Mesenchymal stem cell (in vitro differentiated cells and primary cell): ENCODE measurements around the gene RNF212B.
"Not testable (repeated sequence)": the region's sequence is repeated elsewhere in the genome, so short reads cannot be mapped to it uniquely, and the experiment has no call there.

Experiments
- DNase-seq: peaks from one replicate; pipeline ENCODE4 v3.0.0-alpha.2; 2013
- H2AFZ ChIP-seq: one replicate; pipeline ENCODE4 v1.6.1; 2013; ENCODE audit warnings: low read depth, mild to moderate bottlenecking, control low read depth, inconsistent platforms, low read length, moderate library complexity
- H2AK5ac ChIP-seq: 2 replicates; pipeline ENCODE4 v1.6.1; 2013; ENCODE audit warnings: low read length, moderate library complexity, mild to moderate bottlenecking, inconsistent platforms; ENCODE audit not compliant: severe bottlenecking
- H2BK120ac ChIP-seq: one replicate; pipeline ENCODE4 v1.6.1; 2013; ENCODE audit warnings: low read depth, mild to moderate bottlenecking, inconsistent platforms, low read length, moderate library complexity
- H2BK12ac ChIP-seq, 2 experiments: one replicate each; pipeline ENCODE4 v1.6.1; 2013; ENCODE audit warnings: inconsistent platforms in 2 of 2, low read length in 2 of 2, mild to moderate bottlenecking in 2 of 2, moderate library complexity in 2 of 2, control low read depth in 1 of 2
- H2BK15ac ChIP-seq: one replicate; pipeline ENCODE4 v1.6.1; 2013; ENCODE audit warnings: mild to moderate bottlenecking, low read depth, inconsistent platforms; ENCODE audit not compliant: poor library complexity, severe bottlenecking
- H2BK5ac ChIP-seq: 2 replicates; pipeline ENCODE4 v1.6.1; 2013; ENCODE audit warnings: low read depth, mild to moderate bottlenecking, low read length, control low read depth, inconsistent platforms; ENCODE audit not compliant: poor library complexity, severe bottlenecking
- H3K14ac ChIP-seq, 2 experiments: one replicate each; pipeline ENCODE4 v1.6.1; 2013; ENCODE audit warnings: inconsistent platforms in 2 of 2, low read length in 2 of 2, control low read depth in 1 of 2, mild to moderate bottlenecking in 1 of 2, moderate library complexity in 1 of 2
- H3K18ac ChIP-seq, 2 experiments: one replicate each; pipeline ENCODE4 v1.6.1; 2013; ENCODE audit warnings: inconsistent platforms in 2 of 2, low read length in 2 of 2, control low read depth in 1 of 2, low read depth in 1 of 2, mild to moderate bottlenecking in 1 of 2
- H3K23ac ChIP-seq, 2 experiments: one replicate each; pipeline ENCODE4 v1.6.1; 2013; ENCODE audit warnings: inconsistent platforms in 2 of 2, low read length in 2 of 2, mild to moderate bottlenecking in 2 of 2, moderate library complexity in 2 of 2, control low read depth in 1 of 2
- H3K27ac ChIP-seq: 2 replicates; pipeline ENCODE4 v1.5.1; 2013; ENCODE audit warnings: mild to moderate bottlenecking, moderate library complexity, low read length, control low read depth, inconsistent platforms; ENCODE audit not compliant: poor library complexity, severe bottlenecking
- H3K27me3 ChIP-seq, 2 experiments: 2 replicates each; pipeline versions ENCODE4 v1.6.1 to v1.7.0; 2013; ENCODE audit warnings: low read length in 2 of 2, mild to moderate bottlenecking in 2 of 2, moderate library complexity in 2 of 2, control low read depth in 1 of 2, inconsistent platforms in 1 of 2; ENCODE audit not compliant: control insufficient read depth in 1 of 2, insufficient read depth in 1 of 2
- H3K36me3 ChIP-seq, 2 experiments: 2 replicates each; pipeline versions ENCODE4 v1.6.1 to v1.7.0; 2013; ENCODE audit warnings: low read length in 2 of 2, control low read depth in 1 of 2, inconsistent platforms in 1 of 2, low read depth in 1 of 2, mild to moderate bottlenecking in 1 of 2; ENCODE audit not compliant: insufficient read depth in 2 of 2, control insufficient read depth in 1 of 2
- H3K4ac ChIP-seq, 2 experiments: one replicate each; pipeline ENCODE4 v1.6.1; 2013; ENCODE audit warnings: inconsistent platforms in 2 of 2, low read length in 2 of 2, mild to moderate bottlenecking in 2 of 2, moderate library complexity in 2 of 2, control low read depth in 1 of 2, low read depth in 1 of 2
- H3K4me1 ChIP-seq: 2 replicates; pipeline ENCODE4 v1.6.1; 2013; ENCODE audit warnings: low read depth, low read length, control low read depth; ENCODE audit not compliant: control insufficient read depth, insufficient read depth
- H3K4me2 ChIP-seq: 2 replicates; pipeline ENCODE4 v1.6.1; 2013; ENCODE audit warnings: low read length, mild to moderate bottlenecking, inconsistent platforms; ENCODE audit not compliant: poor library complexity, severe bottlenecking
- H3K4me3 ChIP-seq, 2 experiments: 2 replicates each; pipeline versions ENCODE4 v1.5.1 to v1.7.0; 2013; ENCODE audit warnings: low read length in 2 of 2, mild to moderate bottlenecking in 2 of 2, control low read depth in 1 of 2, low read depth in 1 of 2; ENCODE audit not compliant: insufficient read depth in 1 of 2
- H3K79me1 ChIP-seq: replicated peaks from 2 replicates; pipeline ENCODE4 v1.6.1; 2013; ENCODE audit warnings: mild to moderate bottlenecking, control low read depth, low read length, inconsistent platforms; ENCODE audit not compliant: poor library complexity, severe bottlenecking
- H3K9ac ChIP-seq: 2 replicates; pipeline ENCODE4 v1.7.0; 2013; ENCODE audit warnings: mild to moderate bottlenecking, low read length, moderate library complexity
- H3K9me3 ChIP-seq: 2 replicates; pipeline ENCODE4 v1.7.0; 2013; ENCODE audit warnings: mild to moderate bottlenecking, low read length; ENCODE audit not compliant: control insufficient read depth
- H4K8ac ChIP-seq: one replicate; pipeline ENCODE4 v1.6.1; 2013; ENCODE audit warnings: inconsistent platforms, mild to moderate bottlenecking, low read length, moderate library complexity
- H4K91ac ChIP-seq: one replicate; pipeline ENCODE4 v1.6.1; 2013; ENCODE audit warnings: mild to moderate bottlenecking, low read length, inconsistent platforms
- WGBS: methylation state at CpG from one replicate; pipeline ENCODE4 v1.1.7; 2013; ENCODE audit warnings: mixed read lengths; 5-methylcytosine and 5-hydroxymethylcytosine counted together

Gene RNF212B

DNA sequence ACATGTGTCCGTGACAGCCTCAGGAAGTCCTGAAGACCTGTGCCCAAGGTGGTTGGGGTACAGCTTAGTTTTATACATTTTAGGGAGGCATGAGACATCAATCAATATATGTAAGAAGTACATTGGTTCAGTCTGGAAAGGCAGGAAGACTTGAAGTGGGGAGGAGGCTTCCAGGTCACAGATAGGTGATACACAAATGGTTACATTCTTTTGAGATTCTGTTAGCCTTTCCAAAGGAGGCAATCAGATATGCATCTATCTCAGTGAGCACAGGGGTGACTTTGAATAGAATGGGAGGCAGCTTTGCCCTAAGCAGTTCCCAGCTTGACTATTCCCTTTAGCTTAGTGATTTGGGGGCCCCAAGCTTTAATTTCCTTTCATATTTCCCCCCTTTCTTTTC lies 38.6 kb upstream of the RNF212B start:
- H3K14ac ChIP-seq, H4K8ac ChIP-seq, H3K36me3 ChIP-seq, H3K4me2 ChIP-seq, H3K4me1 ChIP-seq, H3K79me1 ChIP-seq, H3K18ac ChIP-seq, H3K27me3 ChIP-seq, H2BK5ac ChIP-seq, H3K9ac ChIP-seq, H2BK15ac ChIP-seq, H3K4me3 ChIP-seq, H3K9me3 ChIP-seq, H2AFZ ChIP-seq, H3K4ac ChIP-seq, H3K23ac ChIP-seq, H3K27ac ChIP-seq, H2AK5ac ChIP-seq, DNase-seq, H2BK12ac ChIP-seq, H2BK120ac ChIP-seq, H4K91ac ChIP-seq: not testable (repeated sequence)
- 78% methylated on average over 1 of the region's 1 CpG for WGBS

DNA sequence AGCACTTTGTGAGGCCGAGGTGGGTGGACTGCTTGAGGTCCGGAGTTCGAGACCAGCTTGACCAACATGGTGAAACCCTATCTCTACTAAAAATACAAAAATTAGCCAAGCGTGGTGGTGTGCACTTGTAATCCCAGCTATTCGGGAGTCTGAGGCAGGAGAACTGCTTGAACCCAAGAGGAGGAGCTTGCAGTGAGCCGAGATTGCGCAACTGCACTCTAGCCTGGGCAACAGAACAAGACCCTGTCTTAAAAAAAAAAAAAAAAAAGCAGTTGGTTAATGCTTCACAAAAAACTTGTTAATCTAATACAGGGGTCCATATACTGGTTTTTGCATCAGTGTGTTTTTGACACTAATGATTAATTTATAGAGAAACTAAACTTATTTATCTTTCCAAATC lies 35.7 kb upstream of the RNF212B start:
- over 99% methylated on average over 5 of the region's 7 CpGs for WGBS

DNA sequence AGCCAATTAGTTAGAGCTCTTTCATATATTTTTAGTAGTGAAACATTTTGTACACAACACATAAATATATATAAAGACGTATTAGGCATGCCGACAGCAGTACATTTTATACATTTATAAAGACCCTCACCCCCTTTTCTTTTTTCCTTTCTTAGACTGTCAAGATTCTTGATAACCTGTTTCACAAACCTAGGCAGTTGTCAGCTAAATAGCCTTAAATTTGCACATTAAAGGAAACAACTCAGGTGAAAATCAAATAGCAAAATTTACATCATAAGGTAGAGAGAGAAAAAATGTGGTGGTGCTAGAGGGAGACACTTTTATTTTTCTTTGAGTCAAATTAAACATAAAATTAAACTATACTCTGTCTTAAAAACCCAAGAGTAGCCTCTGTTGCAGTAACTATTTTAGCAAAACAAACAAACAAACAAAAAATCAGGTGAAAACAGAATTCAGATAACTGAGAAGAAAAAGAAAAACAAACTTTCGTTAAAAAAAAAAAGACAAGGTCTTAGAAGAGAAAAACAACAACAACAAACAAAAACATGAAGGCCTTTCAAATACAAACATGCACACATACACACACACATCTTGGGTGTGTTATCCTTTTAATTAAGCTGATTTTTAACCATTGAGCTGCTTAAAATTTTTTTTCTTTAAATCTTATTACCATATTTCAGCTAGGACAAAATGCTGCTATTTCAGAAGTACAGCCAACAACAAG lies 31.2 kb upstream of the RNF212B start:
- Histone ChIP-seq H3K4me1 (no peaks in the 10 kb centered on the region), H2BK15ac (no peak overlapping the region), H3K23ac (no peak overlapping the region), H3K4me3 (no peak overlapping the region), H3K27ac (no peak overlapping the region), H2BK12ac (no peak overlapping the region), H2AK5ac (no peak overlapping the region), H3K9me3 (peaks cover 2% of the 10 kb centered on the region), H2BK120ac (no peak overlapping the region), H2BK5ac (no peak overlapping the region), H3K4ac (no peak overlapping the region), H3K4me2 (no peak overlapping the region), H4K8ac (no peak overlapping the region), H3K14ac (no peak overlapping the region), H3K27me3 (peaks cover 0 to 3% of the 10 kb centered on the region in 2 experiments), H3K79me1 (no peaks in the 10 kb centered on the region), H3K9ac (no peak overlapping the region), H2AFZ (no peak overlapping the region), H3K18ac (no peak overlapping the region), H4K91ac (no peak overlapping the region), H3K36me3 (no peaks in the 10 kb centered on the region)
- no peak for DNase-seq
- WGBS, result 88% methylated on average over 2 of the region's 3 CpGs

More for the DNA sequence above, 35.7 kb upstream of the RNF212B start:
- Histone ChIP-seq H2BK120ac (no peak overlapping the region), H3K4me2 (no peak overlapping the region), H3K9ac (no peak overlapping the region), H3K18ac (no peak overlapping the region), H3K27ac (no peak overlapping the region), H3K36me3 (no peaks in the 10 kb centered on the region), H3K27me3 (peaks cover 0 to 1% of the 10 kb centered on the region in 2 experiments), H4K91ac (no peak overlapping the region), H2BK5ac (no peak overlapping the region), H3K79me1 (no peaks in the 10 kb centered on the region), H3K9me3 (peaks cover 2% of the 10 kb centered on the region), H4K8ac (no peak overlapping the region), H3K14ac (no peak overlapping the region), H3K4me3 (no peak overlapping the region), H3K23ac (no peak overlapping the region), H2AK5ac (no peak overlapping the region), H2AFZ (no peak overlapping the region), H3K4ac (no peak overlapping the region), H2BK12ac (no peak overlapping the region), H3K4me1 (no peaks in the 10 kb centered on the region), H2BK15ac (no peak overlapping the region)
- DNase-seq, result no peak

DNA sequence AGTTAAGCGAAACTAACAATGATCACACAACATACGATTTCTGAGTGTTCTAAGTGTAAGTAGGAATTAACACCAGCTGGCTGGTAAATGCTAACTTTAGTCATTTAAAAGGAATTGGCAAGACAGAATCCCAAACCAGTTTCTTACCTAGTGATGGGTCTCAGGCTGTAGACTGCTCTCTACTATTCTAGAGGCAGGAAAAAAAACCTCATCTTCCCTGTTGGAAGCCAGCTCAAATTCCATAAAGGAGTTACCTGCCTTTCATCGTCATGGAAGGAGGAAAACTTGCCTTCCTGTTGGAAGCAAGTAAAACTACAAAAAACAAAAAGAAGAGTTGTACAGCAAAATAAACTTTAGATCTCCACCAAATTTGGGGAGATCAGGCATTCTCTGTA lies 30.6 kb upstream of the RNF212B start:
- no peak overlapping the region for H2AFZ ChIP-seq
- no peak overlapping the region for H3K14ac ChIP-seq
- no peak overlapping the region for H2AK5ac ChIP-seq
- no peak overlapping the region for H3K9ac ChIP-seq
- H3K18ac ChIP-seq, result no peak overlapping the region
- H3K27me3 ChIP-seq, result peaks cover 0 to 3% of the 10 kb centered on the region in 2 experiments
- no peak overlapping the region for H2BK12ac ChIP-seq
- no peak overlapping the region for H3K4me2 ChIP-seq
- H3K4me3 ChIP-seq, result no peak overlapping the region
- no peaks in the 10 kb centered on the region for H3K4me1 ChIP-seq
- no peak overlapping the region for H2BK5ac ChIP-seq
- H2BK15ac ChIP-seq, result no peak overlapping the region
- H3K27ac ChIP-seq, result no peak overlapping the region
- H3K23ac ChIP-seq, result no peak overlapping the region
- H4K8ac ChIP-seq, result no peak overlapping the region
- DNase-seq, result no peak
- H3K36me3 ChIP-seq, result no peaks in the 10 kb centered on the region
- no peak overlapping the region for H4K91ac ChIP-seq
- no CpG with 5 or more reads among the region's 3 CpGs for WGBS
- peaks cover 2% of the 10 kb centered on the region for H3K9me3 ChIP-seq
- H3K79me1 ChIP-seq, result no peaks in the 10 kb centered on the region
- no peak overlapping the region for H2BK120ac ChIP-seq
- no peak overlapping the region for H3K4ac ChIP-seq
